WTC11 (cell line): ENCODE data around the gene ANKRD33. TPM values are rescaled to one million over a fixed set of nuclear protein-coding genes. Genes with fewer than 3 reads are reported as not detected.

ENCODE experiments used
- ATAC-seq: fragments of 200-7000 bp; cut with Tn5 transposase; 2 replicates; pipeline ENCODE4 v1.10.0; 2021; ENCODE audit warnings: mild to moderate bottlenecking, moderate library complexity
- CTCF ChIA-PET: fragments of 300-600 bp; sonication (Branson Sonifier 250); formaldehyde crosslinking; loops from one replicate; lab custom pipeline; 2021; ENCODE audit warnings: antibody characterized with exemption; lab: Charles Lee
- POLR2A ChIA-PET: fragments of 350-600 bp; sonication (Branson Sonifier 250); formaldehyde crosslinking; loops from one replicate; lab custom pipeline; 2021; ENCODE audit warnings: antibody characterized with exemption; lab: Charles Lee
- DNase-seq: peaks from one replicate; pipeline ENCODE4 v3.0.0; 2021; ENCODE audit warnings: low spot score
- H3K27ac Mint-ChIP-seq: 2 replicates; pipeline ENCODE4 v1.8.0; 2021; ENCODE audit warnings: mixed read lengths
- H3K27me3 Mint-ChIP-seq: 2 replicates; pipeline ENCODE4 v1.8.0; 2021; ENCODE audit warnings: low read depth, mild to moderate bottlenecking, moderate library complexity, mixed read lengths
- H3K36me3 Mint-ChIP-seq: 2 replicates; pipeline ENCODE4 v1.8.0; 2021; ENCODE audit warnings: mixed read lengths
- H3K4me1 Mint-ChIP-seq: 2 replicates; pipeline ENCODE4 v1.8.0; 2022; ENCODE audit warnings: mixed read lengths
- H3K4me3 Mint-ChIP-seq: 2 replicates; pipeline ENCODE4 v1.8.0; 2021; ENCODE audit warnings: mild to moderate bottlenecking, moderate library complexity, mixed read lengths
- H3K9me3 Mint-ChIP-seq: 2 replicates; pipeline ENCODE4 v1.8.0; 2021; ENCODE audit warnings: mixed read lengths
- ARID4B ChIP-seq: sonication (generic); formaldehyde crosslinking; IDR thresholded peaks from 2 replicates; pipeline ENCODE4 v1.8.0; 2023; ENCODE audit warnings: missing genetic modification reagents, mild to moderate bottlenecking, borderline replicate concordance
- E2F5 ChIP-seq: sonication (generic); formaldehyde crosslinking; IDR thresholded peaks from 2 replicates; pipeline ENCODE4 v1.8.1; 2022; ENCODE audit warnings: mild to moderate bottlenecking, moderate library complexity, missing genetic modification reagents
- ETV6 ChIP-seq: sonication (generic); formaldehyde crosslinking; IDR thresholded peaks from 2 replicates; pipeline ENCODE4 v1.8.1; 2022; ENCODE audit warnings: mild to moderate bottlenecking, missing genetic modification reagents
- FOXP1 ChIP-seq: sonication (generic); formaldehyde crosslinking; IDR thresholded peaks from 2 replicates; pipeline ENCODE4 v1.8.0; 2022; ENCODE audit warnings: missing genetic modification reagents, mild to moderate bottlenecking, moderate library complexity, borderline replicate concordance
- JUN ChIP-seq: sonication (generic); formaldehyde crosslinking; IDR thresholded peaks from 2 replicates; pipeline ENCODE4 v1.8.0; 2023; ENCODE audit warnings: mild to moderate bottlenecking, missing genetic modification reagents
- NR1H2 ChIP-seq: sonication (generic); formaldehyde crosslinking; IDR thresholded peaks from 2 replicates; pipeline ENCODE4 v1.9.0; 2021; ENCODE audit warnings: mild to moderate bottlenecking, moderate library complexity, missing genetic modification reagents
- NR3C1 ChIP-seq: sonication (generic); formaldehyde crosslinking; conservative IDR thresholded peaks from 2 replicates; pipeline ENCODE4 v1.8.1; 2023; ENCODE audit warnings: low read depth, mild to moderate bottlenecking, missing genetic modification reagents
- SMAD3 ChIP-seq: sonication (generic); formaldehyde crosslinking; IDR thresholded peaks from 2 replicates; pipeline ENCODE4 v1.8.0; 2022; ENCODE audit warnings: missing genetic modification reagents, mild to moderate bottlenecking, borderline replicate concordance
- TEAD4 ChIP-seq: sonication (generic); formaldehyde crosslinking; IDR thresholded peaks from 2 replicates; pipeline ENCODE4 v1.8.0; 2022; ENCODE audit warnings: mild to moderate bottlenecking, missing genetic modification reagents
- ZBTB21 ChIP-seq: sonication (generic); formaldehyde crosslinking; IDR thresholded peaks from 2 replicates; pipeline ENCODE4 v1.8.1; 2023; ENCODE audit warnings: mild to moderate bottlenecking, missing genetic modification reagents, borderline replicate concordance
- ZNF138 ChIP-seq: sonication (generic); formaldehyde crosslinking; conservative IDR thresholded peaks from 2 replicates; pipeline ENCODE4 v1.8.1; 2022; ENCODE audit warnings: mild to moderate bottlenecking, moderate library complexity, missing genetic modification reagents
- ZNF423 ChIP-seq: fragments of 250-450 bp; sonication (Bioruptor Pico); IDR thresholded peaks from 2 replicates; pipeline ENCODE4 v2.1.2; 2022; ENCODE audit warnings: mild to moderate bottlenecking, moderate library complexity
- ZNF532 ChIP-seq: fragments of 250-450 bp; sonication (Bioruptor Pico); IDR thresholded peaks from 2 replicates; pipeline ENCODE4 v1.9.0; 2021; ENCODE audit warnings: mild to moderate bottlenecking, borderline replicate concordance
- total RNA-seq: library from RNA; stranded (reverse); gene quantifications from 3 replicates; pipeline ENCODE4 v1.2.3, GENCODE V29; 2021
- TF ChIP-seq, protein P1 (sequence below): sonication (generic); formaldehyde crosslinking; IDR thresholded peaks from 2 replicates; pipeline ENCODE4 v1.8.0; 2022; ENCODE audit warnings: missing genetic modification reagents

Gene ANKRD33
- total RNA-seq, 1 experiment from 2014 or later, result 1.7 TPM

GRCh38 chr12:51855586-51856428, 32.1 kb upstream of the ANKRD33 start (continued):
- no peak for TF ChIP-seq ZNF532 (CRISPR knock-in tag)

- ChIA-PET CTCF (interaction anchor here (1.2 to 6.4 kb wide), 3 partner anchors 9 to 14 kb away, joined by 3 to 126 read pairs (median 6); no protein-coding TSS in a partner anchor), POLR2A (no interaction called here)
- H3K27ac Mint-ChIP-seq, result no peak overlapping the region
Measured at GRCh38 chr12:51860986-51861385, 26.9 kb upstream of the ANKRD33 start.

More at GRCh38 chr12:51860986-51861385, 26.9 kb upstream of the ANKRD33 start:
- H3K4me1 Mint-ChIP-seq, result peaks cover 44% of the 10 kb centered on the region
- H3K4me3 Mint-ChIP-seq, result no peak overlapping the region
- no peaks in the 10 kb centered on the region for H3K36me3 Mint-ChIP-seq
- no peak for ATAC-seq
- H3K27me3 Mint-ChIP-seq, result peaks cover 46% of the 10 kb centered on the region
- DNase-seq, result no peak
- H3K9me3 Mint-ChIP-seq, result no peaks in the 10 kb centered on the region
- no peak for TF ChIP-seq FOXP1 (CRISPR knock-in tag)
- no peak for TF ChIP-seq JUN (CRISPR knock-in tag)
- TF ChIP-seq E2F5 (CRISPR knock-in tag), result no peak
- no peak for TF ChIP-seq TEAD4 (CRISPR knock-in tag)
- TF ChIP-seq ZNF423 (CRISPR knock-in tag), result no peak
- TF ChIP-seq ETV6, result no peak
- TF ChIP-seq NR3C1 (CRISPR knock-in tag), result no peak
- no peak for TF ChIP-seq NR1H2 (CRISPR knock-in tag)
- no peak for TF ChIP-seq ARID4B (CRISPR knock-in tag)
- TF ChIP-seq ZBTB21, result no peak
- TF ChIP-seq, protein P1, sequence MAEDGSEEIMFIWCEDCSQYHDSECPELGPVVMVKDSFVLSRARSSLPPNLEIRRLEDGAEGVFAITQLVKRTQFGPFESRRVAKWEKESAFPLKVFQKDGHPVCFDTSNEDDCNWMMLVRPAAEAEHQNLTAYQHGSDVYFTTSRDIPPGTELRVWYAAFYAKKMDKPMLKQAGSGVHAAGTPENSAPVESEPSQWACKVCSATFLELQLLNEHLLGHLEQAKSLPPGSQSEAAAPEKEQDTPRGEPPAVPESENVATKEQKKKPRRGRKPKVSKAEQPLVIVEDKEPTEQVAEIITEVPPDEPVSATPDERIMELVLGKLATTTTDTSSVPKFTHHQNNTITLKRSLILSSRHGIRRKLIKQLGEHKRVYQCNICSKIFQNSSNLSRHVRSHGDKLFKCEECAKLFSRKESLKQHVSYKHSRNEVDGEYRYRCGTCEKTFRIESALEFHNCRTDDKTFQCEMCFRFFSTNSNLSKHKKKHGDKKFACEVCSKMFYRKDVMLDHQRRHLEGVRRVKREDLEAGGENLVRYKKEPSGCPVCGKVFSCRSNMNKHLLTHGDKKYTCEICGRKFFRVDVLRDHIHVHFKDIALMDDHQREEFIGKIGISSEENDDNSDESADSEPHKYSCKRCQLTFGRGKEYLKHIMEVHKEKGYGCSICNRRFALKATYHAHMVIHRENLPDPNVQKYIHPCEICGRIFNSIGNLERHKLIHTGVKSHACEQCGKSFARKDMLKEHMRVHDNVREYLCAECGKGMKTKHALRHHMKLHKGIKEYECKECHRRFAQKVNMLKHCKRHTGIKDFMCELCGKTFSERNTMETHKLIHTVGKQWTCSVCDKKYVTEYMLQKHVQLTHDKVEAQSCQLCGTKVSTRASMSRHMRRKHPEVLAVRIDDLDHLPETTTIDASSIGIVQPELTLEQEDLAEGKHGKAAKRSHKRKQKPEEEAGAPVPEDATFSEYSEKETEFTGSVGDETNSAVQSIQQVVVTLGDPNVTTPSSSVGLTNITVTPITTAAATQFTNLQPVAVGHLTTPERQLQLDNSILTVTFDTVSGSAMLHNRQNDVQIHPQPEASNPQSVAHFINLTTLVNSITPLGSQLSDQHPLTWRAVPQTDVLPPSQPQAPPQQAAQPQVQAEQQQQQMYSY (CRISPR knock-in tag), result no peak
- TF ChIP-seq ZNF138, result no peak
- TF ChIP-seq SMAD3 (CRISPR knock-in tag), result no peak
